Stimulated activated CD4-positive, alpha-beta T cell treated with anti-CD3 and anti-CD28 coated beads, TNF-alpha, amount 100 ng/mL, for 24 hours (primary cell): ENCODE measurements around the gene TNRC6C.

ENCODE experiments used
- DNase-seq, 3 experiments: peaks; one replicate each; pipeline ENCODE4 v3.0.0-alpha.2; 2020; ENCODE audit warnings: low read depth in 3 of 3

Gene TNRC6C, protein sequence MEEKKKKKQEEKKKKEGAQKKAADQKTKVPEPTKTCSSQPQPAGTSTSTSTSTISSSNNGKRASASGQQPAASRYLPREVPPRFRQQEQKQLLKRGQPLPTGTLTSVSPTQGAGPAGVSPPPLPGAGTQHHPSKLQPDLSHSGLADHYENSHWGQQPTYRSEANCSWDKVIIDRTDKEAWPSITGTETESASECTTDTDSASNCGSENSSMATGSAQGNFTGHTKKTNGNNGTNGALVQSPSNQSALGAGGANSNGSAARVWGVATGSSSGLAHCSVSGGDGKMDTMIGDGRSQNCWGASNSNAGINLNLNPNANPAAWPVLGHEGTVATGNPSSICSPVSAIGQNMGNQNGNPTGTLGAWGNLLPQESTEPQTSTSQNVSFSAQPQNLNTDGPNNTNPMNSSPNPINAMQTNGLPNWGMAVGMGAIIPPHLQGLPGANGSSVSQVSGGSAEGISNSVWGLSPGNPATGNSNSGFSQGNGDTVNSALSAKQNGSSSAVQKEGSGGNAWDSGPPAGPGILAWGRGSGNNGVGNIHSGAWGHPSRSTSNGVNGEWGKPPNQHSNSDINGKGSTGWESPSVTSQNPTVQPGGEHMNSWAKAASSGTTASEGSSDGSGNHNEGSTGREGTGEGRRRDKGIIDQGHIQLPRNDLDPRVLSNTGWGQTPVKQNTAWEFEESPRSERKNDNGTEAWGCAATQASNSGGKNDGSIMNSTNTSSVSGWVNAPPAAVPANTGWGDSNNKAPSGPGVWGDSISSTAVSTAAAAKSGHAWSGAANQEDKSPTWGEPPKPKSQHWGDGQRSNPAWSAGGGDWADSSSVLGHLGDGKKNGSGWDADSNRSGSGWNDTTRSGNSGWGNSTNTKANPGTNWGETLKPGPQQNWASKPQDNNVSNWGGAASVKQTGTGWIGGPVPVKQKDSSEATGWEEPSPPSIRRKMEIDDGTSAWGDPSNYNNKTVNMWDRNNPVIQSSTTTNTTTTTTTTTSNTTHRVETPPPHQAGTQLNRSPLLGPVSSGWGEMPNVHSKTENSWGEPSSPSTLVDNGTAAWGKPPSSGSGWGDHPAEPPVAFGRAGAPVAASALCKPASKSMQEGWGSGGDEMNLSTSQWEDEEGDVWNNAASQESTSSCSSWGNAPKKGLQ (N-terminal part only)

DNA sequence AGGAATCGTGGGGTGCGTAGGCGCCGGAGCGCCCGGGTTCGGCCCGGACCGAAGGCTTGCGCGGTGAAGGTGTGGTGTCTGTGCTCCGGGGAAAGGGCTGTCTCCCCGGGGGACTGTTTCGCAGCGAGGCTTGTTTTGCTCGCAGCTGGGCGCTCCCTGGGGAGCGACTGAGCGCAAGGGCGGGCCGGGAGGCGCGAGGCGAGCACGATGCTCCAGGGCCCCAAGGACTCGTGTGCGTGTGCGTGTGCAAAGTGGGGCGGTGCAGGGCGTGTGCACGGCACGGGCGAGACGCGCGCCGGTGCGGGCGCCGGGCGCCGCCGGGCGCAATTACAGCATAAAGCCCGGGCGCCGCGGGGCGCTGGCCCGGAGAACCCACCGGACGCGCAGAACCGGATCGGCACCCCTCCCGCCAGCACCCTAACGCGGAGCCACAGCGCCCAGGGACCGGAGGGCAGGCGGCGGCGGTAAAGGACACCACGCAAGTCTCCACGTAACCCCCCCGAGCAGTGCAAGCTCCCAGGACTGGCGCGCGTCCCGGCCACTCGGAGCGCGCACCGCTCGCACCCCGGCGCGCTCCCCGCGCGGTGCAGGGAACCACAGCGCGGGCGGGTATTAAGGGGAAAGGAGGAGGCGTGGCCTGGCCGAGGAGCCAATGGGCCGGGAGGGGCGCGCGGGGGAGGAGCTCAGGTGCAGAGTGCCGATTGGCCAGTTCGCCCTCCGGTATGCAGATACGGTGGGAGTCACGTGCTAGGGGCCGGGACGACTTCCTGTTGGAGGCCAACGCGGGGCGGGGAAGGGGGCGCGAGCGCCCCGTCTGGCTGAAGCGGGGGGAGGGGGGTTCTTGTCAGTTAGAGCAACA lies at the start of gene TNRC6C:
TSS of gene TNRC6C (plus strand) at position 847 of the 859 bp plus-strand sequence. CDS start 45,504 bp downstream, outside the sequence.
- DNase-seq, result peak; percentile 99 to 100 (median 99)

DNA sequence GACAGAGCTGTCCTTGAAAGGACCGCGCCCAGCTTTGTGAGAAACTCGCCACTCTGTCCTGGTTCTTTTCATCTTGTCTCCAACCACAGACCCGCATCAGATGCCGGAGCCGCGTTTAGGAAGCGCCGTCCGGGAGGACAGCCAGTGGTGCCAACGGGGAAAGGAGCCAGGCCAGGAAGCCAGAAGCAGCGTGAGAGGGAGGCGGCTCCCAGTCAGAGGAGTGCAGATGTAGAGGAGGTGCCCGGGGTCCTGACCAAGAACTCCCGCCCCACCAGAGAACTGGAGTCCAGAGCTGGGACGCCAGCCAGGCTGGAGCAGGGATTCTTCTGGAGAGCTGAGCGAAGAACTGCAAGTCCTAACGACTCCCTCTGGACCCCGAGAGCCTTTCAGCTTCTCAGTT lies 49.3 kb upstream of the TNRC6C start:
- no peak for DNase-seq

DNA sequence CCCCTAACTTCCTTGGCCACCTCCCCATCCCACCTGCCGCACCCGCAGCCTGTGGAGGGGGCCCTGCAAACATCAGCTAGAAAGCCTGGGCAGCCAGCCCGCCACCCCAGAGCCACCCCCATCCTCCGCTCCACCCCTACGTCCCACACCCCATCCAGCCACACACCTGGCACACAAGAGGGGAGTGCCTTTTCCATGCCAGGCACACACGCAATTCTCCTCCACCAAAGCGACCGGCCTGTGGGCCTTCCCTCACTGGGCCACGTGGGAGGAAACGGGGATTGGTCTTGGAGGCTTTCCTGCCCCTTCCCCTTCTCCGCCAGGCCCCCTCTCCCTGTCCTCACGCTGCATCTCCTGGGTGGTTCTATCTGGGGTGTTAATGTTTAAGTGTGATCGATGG lies 48.7 kb upstream of the TNRC6C start:
- no peak for DNase-seq

DNA sequence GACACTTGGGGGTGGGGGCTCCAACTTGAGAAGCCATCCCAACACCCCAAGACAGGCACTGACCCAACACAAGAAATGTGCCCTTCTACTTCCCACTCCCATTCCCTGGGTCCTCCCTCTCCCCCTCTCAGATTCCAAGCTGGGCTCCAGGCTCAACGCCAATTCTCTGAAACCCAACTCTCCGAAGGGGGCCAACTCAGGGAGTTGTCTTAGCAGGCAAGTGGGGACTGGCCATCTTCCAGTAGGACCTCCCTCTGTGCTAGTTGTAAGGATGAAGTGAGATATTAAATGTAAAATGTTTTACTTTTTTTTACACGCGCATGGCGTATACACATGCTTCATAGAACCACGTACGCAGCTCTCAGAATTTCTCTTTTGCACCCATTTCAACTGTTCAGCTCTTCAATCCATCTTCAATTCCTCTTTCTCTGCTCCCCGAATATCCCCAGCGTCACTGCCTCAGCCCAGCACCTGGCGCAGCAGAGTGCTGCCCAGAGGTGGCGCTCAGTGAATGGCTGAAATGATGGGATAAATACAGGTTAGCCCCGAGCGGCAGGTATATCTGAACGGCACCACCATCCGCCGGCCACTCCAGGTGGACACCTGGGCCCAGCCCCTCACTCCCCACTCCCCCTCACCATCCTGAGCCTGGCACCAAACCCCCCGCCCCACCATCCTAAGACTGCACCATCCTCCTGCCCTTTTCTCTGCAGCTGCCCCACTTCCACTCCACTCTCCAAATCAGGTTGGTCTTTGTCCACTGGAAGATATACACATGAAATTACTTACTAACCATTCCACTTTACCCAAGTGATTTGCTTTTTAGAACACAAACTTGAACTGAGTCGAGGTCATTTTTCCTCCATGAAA lies 43.9 kb upstream of the TNRC6C start:
- DNase-seq, result no peak

DNA sequence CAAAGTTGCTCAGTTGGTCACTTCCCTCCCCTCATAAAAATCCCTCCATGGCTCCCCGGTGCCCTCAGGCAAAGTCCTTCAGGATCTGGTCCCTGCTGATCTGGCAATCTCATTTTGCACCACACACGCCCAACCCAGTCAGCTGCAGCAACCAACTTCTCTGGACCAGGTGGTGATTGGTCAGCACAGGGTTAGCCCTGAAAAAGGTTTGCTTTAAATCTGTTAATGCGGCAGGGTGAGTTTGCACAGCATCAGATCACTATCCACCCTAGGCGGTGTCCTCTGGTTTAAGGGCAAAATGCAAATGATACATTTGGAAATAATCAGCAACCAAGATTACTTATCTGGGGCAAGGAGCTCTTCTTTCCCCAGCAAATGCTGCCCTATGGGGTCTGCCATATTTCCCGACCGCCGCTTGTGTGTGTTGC lies 42.9 kb upstream of the TNRC6C start:
- DNase-seq, result no peak

DNA sequence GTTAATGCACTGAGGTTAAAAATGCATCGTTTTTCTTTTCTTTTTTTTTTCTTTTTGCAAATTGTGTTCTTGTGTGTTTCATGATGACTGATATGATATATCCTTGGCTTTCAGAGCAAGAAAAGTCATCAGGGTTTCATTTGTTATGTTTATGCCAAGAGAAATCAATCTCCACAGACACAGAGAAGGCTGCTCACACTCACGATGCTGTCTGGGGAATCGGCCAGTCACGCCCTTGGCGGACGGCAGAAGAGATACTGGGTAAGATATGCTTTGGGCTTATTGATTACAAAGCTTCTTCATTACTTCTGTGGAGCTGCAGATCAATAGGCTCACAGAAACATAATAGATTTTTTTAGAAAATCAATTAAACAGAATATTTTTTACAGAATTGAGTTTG lies 42.2 kb upstream of the TNRC6C start:
- DNase-seq, result no peak

DNA sequence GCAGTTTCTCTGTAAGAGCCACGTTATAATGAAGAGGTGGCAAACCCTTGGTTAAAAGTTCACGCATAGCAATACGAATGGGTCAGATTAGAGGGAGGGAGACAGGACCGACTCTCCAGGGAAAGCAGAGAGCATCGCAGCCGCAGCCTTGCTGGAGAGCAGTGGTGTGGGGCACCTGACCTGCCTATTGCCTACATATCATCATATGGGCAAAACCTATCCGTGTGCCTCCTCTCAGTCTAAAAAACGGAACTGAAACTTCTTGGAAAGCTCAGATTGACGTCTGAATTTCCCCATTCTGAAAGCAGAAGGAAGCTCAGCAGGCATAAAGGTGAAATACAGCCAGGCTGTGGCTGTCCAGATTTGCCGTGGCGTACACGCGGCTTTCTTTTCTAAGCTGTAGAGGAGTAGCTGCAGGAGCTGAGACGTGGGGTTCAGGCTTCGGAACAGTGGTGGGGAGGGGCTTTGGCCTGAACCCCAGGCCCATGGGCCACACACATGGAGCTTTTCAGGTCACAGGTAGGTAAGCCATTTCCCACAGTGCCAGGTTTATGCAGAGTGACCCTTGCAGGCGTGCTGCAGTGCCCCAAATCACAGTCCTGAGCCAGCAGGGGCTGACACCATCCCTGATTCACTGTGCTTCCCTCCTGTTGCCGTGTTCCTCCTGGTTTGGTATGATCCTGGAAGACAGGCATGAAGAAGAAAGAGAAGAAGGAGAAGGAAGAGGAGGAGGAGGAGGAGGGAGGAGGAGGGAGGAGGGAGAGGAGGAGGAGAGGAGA lies 41.6 kb upstream of the TNRC6C start:
- DNase-seq, result no peak

DNA sequence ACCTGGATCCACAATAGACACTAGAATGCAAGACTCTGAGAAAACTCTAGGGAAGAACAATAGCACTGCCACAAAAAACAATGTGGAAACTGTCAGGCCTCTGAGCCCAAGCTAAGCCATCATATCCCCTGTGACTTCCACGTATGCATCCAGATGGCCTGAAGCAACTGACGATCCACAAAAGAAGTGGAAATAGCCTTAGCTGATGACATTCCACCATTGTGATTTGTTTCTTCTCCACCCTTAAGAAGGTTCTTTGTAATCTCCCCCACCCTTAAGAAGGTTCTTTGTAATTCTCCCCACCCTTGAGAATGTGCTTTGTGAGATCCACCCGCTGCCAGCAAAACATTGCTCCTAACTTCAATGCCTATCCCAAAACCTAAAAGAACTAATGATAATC lies 39.2 kb upstream of the TNRC6C start:
- DNase-seq, result no peak

DNA sequence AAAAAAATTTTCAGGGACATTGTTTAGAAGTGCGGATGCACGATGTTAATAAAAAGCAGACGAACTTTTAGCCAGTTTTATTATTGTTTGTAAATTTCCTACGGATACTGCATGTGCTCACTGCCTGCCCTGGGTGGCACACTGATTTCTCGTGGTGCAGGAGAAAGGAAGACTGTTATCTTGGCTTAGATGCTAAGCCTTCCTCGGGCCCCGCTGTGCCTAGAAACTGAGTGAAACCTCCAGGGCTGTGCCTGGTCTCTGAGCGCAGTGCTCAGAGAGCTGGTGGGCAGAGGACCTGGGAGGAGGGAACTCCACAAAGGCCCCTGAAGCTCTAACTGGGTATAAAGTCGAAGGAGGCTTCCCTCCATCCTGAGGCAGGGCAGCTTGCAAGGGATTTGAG lies 35.4 kb upstream of the TNRC6C start:
- no peak for DNase-seq

DNA sequence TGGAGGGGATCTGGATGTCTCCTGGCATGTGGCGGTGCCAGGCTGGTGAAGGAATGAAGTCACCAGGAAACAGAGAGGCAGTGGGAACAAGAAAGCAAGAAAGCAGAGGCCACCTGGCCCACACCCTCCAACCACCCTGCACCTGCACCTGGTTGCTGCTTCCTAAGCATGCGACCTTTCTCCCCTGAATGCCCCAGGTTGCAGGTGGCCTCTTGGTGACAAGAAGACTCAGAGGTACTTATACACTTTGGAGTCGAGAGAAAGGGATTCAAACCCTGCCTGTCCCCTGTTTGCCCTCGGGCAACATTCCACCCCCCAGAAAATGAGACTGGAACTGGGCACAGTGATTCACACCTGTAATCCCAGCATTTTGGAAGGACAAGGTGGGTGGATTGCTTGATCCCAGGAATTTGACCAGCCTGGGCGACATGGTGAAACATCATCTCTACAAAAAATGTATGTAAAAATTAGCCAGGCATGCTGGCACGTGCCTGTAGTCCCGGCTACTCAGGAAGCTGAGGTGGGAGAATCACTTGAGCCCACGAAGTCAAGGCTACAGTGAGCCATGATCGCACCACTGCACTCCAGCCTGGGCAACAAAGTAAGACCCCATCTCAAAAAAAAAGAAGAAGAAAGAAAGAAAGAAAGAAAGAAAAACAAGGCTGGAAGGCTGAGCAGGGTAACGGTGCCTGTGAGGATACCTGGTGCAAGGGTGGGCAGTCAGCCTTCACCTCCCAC lies 34.6 kb upstream of the TNRC6C start:
- DNase-seq, result no peak

DNA sequence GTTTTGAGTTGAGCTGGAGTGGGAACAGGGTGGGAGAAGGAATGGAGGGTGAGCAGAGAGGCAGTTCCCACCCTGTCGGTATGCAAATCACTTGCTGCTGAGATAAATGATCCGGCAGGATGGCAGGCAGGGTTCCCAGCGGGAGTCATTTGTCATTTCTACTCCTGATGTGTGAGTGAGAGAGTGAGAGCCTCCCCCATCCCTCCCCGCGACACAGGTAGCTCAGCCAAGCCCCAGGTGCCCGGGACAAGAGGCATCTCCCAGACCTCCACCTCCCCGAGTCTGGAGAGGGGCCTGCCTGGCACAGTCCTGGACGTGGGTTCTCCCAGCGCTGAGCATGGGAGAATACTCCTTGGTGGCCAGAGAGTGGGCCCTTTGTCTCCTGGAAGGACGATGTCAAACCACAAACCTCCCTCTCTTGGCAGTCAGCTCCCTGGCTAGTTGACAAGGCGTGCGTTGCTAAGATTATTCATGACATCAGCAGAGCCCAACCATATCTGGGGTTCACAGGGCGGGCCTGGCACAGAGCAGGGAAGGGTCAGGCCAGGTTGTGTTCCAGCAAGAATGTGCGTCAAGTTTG lies 33.7 kb upstream of the TNRC6C start:
- DNase-seq, result no peak

DNA sequence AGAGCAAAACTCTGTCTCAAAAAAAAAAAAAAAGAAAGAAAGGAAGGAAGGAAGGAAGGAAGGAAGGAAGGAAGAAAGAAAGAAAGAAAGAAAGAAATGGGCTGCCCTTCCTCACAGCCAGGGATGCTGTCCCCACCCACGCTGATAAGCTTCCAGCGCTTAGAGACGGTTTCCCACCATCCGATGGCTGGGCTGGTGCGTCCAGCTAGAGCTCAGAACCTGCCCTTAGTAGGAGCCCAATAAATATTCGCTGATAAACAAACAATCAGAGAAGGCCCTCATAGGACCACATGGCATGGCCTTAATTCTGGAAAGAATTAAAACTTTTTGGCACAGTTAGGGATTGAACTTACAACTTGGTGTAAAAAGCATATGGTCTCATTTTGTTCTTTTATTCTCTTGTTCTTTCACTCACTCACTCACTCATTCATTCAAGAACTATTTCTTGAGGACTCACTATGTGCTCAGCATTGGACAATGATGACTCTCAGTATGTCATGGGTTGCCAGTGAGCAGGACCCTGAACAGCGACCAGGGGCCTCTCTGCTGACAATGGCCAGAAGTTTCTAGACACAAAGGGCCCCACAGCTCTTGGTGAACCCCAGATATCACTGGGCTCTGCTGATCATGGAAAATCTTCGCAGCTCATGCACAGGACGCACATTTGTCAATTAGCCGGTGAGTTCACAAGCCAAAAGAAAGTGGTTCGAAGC lies 32.5 kb upstream of the TNRC6C start:
- no peak for DNase-seq

DNA sequence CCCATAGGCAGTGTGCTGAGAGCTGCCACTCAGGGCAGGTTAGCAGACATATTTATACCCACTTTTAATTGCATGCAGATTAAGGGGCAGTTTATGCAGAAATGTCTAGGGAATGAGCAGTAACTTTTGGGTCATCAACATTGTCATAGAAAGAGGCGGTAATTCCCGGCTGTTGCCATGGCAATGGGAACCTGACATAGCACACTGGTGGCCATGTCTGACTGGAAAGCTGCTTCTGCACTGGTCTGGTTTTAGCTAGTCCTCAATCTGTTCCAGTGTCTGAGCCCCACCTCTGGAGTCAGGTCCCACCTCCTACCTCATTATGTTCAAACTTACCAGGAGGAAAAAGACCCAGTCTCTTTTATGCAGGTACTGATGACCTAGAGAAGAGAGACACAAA lies 31.5 kb upstream of the TNRC6C start:
- DNase-seq, result no peak

DNA sequence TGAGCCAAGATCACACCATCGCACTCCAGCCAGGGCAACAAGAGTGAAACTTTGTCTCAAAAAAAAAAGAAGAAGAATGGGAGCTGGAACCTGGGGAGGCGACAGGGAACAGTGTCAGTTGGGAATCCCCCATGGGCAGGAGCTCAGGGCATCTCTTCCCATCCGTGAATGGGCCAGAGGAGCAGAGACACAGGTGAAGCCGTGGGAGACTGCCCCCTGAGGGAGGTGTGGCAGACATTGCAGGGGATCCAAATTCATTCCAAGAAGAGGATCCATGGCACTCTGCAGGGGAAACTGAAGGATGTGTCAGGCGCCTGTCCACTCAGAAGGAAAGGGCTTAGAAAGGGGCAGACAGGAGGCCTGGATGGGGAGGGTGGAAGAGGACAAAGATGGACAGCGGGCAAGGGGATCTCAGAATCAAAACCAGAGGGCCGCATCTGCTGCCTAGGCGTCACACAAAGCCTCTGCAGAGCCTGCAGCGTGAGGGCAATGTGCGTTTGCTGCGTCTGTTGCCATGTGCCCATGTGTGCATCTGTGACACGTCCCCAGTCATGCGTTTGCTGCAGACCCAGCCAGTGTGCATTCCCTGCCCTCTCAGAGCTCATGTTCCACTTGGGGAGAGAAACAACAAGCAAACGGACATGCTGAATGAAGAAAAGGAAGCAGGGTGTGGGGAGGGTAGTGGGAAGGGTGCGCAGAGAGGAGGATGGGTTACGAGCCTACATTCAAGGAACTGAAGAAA lies 30.6 kb upstream of the TNRC6C start:
- no peak for DNase-seq

DNA sequence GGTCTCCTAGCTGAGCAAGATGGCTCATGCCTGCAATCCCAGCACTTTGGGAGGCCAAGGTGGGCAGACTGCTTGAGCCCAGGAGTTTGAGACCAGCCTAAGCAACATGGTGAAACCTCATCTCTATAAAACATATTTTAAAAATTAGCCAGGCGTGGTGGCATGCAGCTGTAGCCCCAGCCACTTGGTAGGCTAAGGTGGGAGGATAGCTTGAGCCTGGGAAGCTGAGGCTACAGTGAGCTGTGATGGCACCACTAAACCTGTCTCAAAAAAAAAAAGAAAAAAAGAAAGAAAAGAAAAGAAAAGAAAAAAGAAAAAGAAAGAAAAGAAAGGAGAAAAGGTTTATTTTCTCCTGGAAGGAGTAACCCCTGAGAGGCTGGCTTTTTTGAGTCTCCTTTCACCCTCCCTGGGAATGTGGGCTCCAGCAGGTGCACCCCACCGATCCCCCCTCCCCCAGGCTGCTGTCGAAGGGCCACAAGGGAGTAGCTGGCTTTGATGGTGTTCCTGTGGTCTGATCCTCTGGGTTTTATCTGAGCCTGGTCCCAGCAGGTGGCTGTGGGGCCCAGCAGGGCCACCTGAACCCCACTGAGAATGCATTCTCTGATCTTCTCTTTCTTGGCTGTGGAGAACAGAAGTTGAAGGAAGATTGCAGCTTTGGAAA lies 29.9 kb upstream of the TNRC6C start:
- DNase-seq, result no peak

DNA sequence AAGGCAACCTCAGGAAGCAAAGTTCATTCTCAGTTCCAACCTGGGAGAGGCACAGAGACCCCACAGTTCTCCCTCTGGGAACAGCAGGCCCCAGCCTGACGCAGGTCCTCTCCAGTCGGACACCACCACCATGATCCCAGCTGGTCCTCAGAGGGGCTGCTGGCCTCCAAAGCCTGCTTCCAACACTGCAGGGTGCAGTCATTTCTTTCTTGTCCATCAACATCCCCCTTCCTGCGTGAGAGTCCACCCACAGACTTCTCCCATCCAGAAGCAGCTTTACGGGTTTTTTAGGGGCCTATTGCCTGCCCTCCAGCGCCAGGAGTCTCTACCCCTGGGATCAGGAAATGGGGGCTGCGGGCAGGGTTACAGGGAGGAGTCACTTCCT lies 29.3 kb upstream of the TNRC6C start:
- DNase-seq, result no peak
